Stimulated activated CD8-positive, alpha-beta memory T cell treated with anti-CD3 and anti-CD28 coated beads, Interleukin-15, amount 100 ng/mL, for 1 hour (primary cell): ENCODE data around the gene NGFR.

Experiments used
- DNase-seq: peaks from one replicate; pipeline ENCODE4 v3.0.0-alpha.2; 2020; ENCODE audit warnings: low read depth

NGFR gene

GRCh38 chr17:49494986-49495841 lies at the start of gene NGFR:
Gene NGFR, plus strand, starts transcription at chr17:49495293. Its CDS starts 125 bp downstream, at chr17:49495418.
- no peak for DNase-seq

GRCh38 chr17:49445591-49445990 lies 49.5 kb upstream of the NGFR start:
- no peak for DNase-seq

GRCh38 chr17:49447628-49448302 lies 47.3 kb upstream of the NGFR start:
- DNase-seq, result no peak

- DNase-seq, result no peak
Measured at GRCh38 chr17:49450181-49450580, 44.9 kb upstream of the NGFR start.

GRCh38 chr17:49450735-49451134 lies 44.4 kb upstream of the NGFR start:
- DNase-seq, result no peak

- DNase-seq, result no peak
Measured at GRCh38 chr17:49452201-49452600, 42.9 kb upstream of the NGFR start.

- no peak for DNase-seq
Measured at GRCh38 chr17:49452661-49453060, 42.4 kb upstream of the NGFR start.

- no peak for DNase-seq
Measured at GRCh38 chr17:49454050-49454449, 41.0 kb upstream of the NGFR start.

- DNase-seq, result no peak
Measured at GRCh38 chr17:49455272-49455861, 39.7 kb upstream of the NGFR start.

GRCh38 chr17:49456183-49456965 lies 38.7 kb upstream of the NGFR start:
- no peak for DNase-seq

- no peak for DNase-seq
Measured at GRCh38 chr17:49457564-49458535, 37.2 kb upstream of the NGFR start.

- no peak for DNase-seq
Measured at GRCh38 chr17:49459401-49459984, 35.6 kb upstream of the NGFR start.

GRCh38 chr17:49460401-49460800 lies 34.7 kb upstream of the NGFR start:
- no peak for DNase-seq

GRCh38 chr17:49461580-49461979 lies 33.5 kb upstream of the NGFR start:
- no peak for DNase-seq

- no peak for DNase-seq
Measured at GRCh38 chr17:49464049-49464448, 31.0 kb upstream of the NGFR start.

- DNase-seq, result no peak
Measured at GRCh38 chr17:49465331-49465903, 29.7 kb upstream of the NGFR start.

- no peak for DNase-seq
Measured at GRCh38 chr17:49466436-49466835, 28.7 kb upstream of the NGFR start.

GRCh38 chr17:49467175-49467574 lies 27.9 kb upstream of the NGFR start:
- DNase-seq, result no peak

GRCh38 chr17:49468811-49469385 lies 26.2 kb upstream of the NGFR start:
- no peak for DNase-seq
